Stimulated activated CD4-positive, alpha-beta T cell treated with anti-CD3 and anti-CD28 coated beads, Interleukin-4, amount 100 ng/mL, for 1 hour (primary cell): ENCODE data around the gene NUDT3.
"Not testable (repeated sequence)": the region's sequence is repeated elsewhere in the genome, so short reads cannot be mapped to it uniquely, and the experiment has no call there.

ENCODE experiments used
- DNase-seq: peaks from one replicate; pipeline ENCODE4 v3.0.0-alpha.2; 2020

NUDT3 gene

GRCh38 chr6:34365781-34366638, 26.5 kb downstream of the NUDT3 start:
- DNase-seq: not testable (repeated sequence)

- DNase-seq: not testable (repeated sequence)
These were observed 28.8 kb downstream of the NUDT3 start for GRCh38 chr6:34363681-34364075.

- no peak for DNase-seq
These were observed 29.4 kb downstream of the NUDT3 start for GRCh38 chr6:34362909-34363680.

- DNase-seq: no peak
These were observed 30.3 kb downstream of the NUDT3 start for GRCh38 chr6:34362176-34362575.

- DNase-seq: no peak
These were observed 31.9 kb downstream of the NUDT3 start for GRCh38 chr6:34360556-34360955.

- no peak for DNase-seq
These were observed 32.9 kb downstream of the NUDT3 start for GRCh38 chr6:34359418-34360158.

GRCh38 chr6:34358389-34358905, 34.0 kb downstream of the NUDT3 start:
- DNase-seq: no peak

- DNase-seq: no peak
These were observed 34.5 kb downstream of the NUDT3 start for GRCh38 chr6:34357937-34358336.

GRCh38 chr6:34355889-34356288, 36.6 kb downstream of the NUDT3 start:
- DNase-seq: no peak

- DNase-seq: not testable (repeated sequence)
These were observed 38.2 kb downstream of the NUDT3 start for GRCh38 chr6:34354230-34354629.

- not testable (repeated sequence) for DNase-seq
These were observed 38.9 kb downstream of the NUDT3 start for GRCh38 chr6:34353530-34353929.

- no peak for DNase-seq
These were observed 40.0 kb downstream of the NUDT3 start for GRCh38 chr6:34352305-34352937.

- no peak for DNase-seq
These were observed 41.6 kb downstream of the NUDT3 start for GRCh38 chr6:34350934-34351217.

GRCh38 chr6:34350137-34350933, 42.1 kb downstream of the NUDT3 start:
- no peak for DNase-seq

- DNase-seq: no peak
These were observed 43.3 kb downstream of the NUDT3 start for GRCh38 chr6:34349211-34349610.

- DNase-seq: no peak
These were observed 45.2 kb downstream of the NUDT3 start for GRCh38 chr6:34347303-34347702.

- no peak for DNase-seq
These were observed 46.0 kb downstream of the NUDT3 start for GRCh38 chr6:34346175-34347119.

- no peak for DNase-seq
These were observed 48.7 kb downstream of the NUDT3 start for GRCh38 chr6:34343806-34344205.

- no peak for DNase-seq
These were observed 50.2 kb downstream of the NUDT3 start for GRCh38 chr6:34342247-34342646.

- no peak for DNase-seq
These were observed 50.9 kb downstream of the NUDT3 start for GRCh38 chr6:34341481-34341971.
